PC-9 (cell line): ENCODE data around the gene YWHAB. TPM values are rescaled to one million over a fixed set of nuclear protein-coding genes. Genes with fewer than 3 reads are reported as not detected.

Experiments
- BruUV-seq: library from RNA; stranded (reverse); fragments of 400-500 nt; replicated peaks from 2 replicates; lab custom pipeline; 2021; lab: Mats Ljungman, UMichigan
- CTCF ChIA-PET: fragments of 300-600 bp; sonication (Branson Sonifier 250); formaldehyde crosslinking; loops from one replicate; lab custom pipeline; 2022; ENCODE audit warnings: antibody characterized with exemption; lab: Charles Lee
- POLR2A ChIA-PET: fragments of 300-600 bp; sonication (Branson Sonifier 250); formaldehyde crosslinking; loops from one replicate; lab custom pipeline; 2022; ENCODE audit warnings: antibody characterized with exemption; ENCODE audit not compliant: unreplicated experiment; lab: Charles Lee
- DNase-seq, 2 experiments: peaks; one replicate each; pipeline versions ENCODE4 v3.0.0 to v3.0.0-alpha.2; 2015 to 2022; ENCODE audit warnings: mixed read lengths in 1 of 2
- H2AFZ ChIP-seq: fragments of 200-600 bp; sonication (generic); 2 replicates; pipeline ENCODE4 v1.8.1; 2017; ENCODE audit warnings: antibody characterized with exemption
- H3F3A ChIP-seq: fragments of 200-600 bp; sonication (generic); 2 replicates; pipeline ENCODE4 v1.8.1; 2017; ENCODE audit warnings: antibody characterized with exemption, mild to moderate bottlenecking, low read depth; ENCODE audit not compliant: insufficient read depth
- H3K27ac ChIP-seq: fragments of 200-600 bp; sonication (generic); 2 replicates; pipeline ENCODE4 v1.6.1; 2016; ENCODE audit warnings: mixed run types
- H3K27me3 ChIP-seq: fragments of 200-600 bp; sonication (generic); 2 replicates; pipeline ENCODE4 v1.6.1; 2016; ENCODE audit warnings: low read depth, mixed run types; ENCODE audit not compliant: insufficient read depth
- H3K36me3 ChIP-seq: fragments of 200-600 bp; sonication (generic); 2 replicates; pipeline ENCODE4 v1.6.1; 2016; ENCODE audit warnings: low read depth, mixed run types
- H3K4me1 ChIP-seq: fragments of 200-600 bp; sonication (generic); replicated peaks from 2 replicates; pipeline ENCODE4 v1.6.1; 2016; ENCODE audit warnings: mixed run types; ENCODE audit not compliant: insufficient read depth
- H3K4me2 ChIP-seq: fragments of 200-600 bp; sonication (generic); 2 replicates; pipeline ENCODE4 v1.6.1; 2017; ENCODE audit warnings: mixed run types
- H3K4me3 ChIP-seq: fragments of 200-600 bp; sonication (generic); 2 replicates; pipeline ENCODE4 v1.6.1; 2016; ENCODE audit warnings: mixed run types
- H3K79me2 ChIP-seq: fragments of 200-600 bp; sonication (generic); 2 replicates; pipeline ENCODE4 v1.6.1; 2017; ENCODE audit warnings: low read depth, mixed run types
- H3K9me2 ChIP-seq: fragments of 200-600 bp; sonication (generic); 2 replicates; pipeline ENCODE4 v1.8.1; 2017; ENCODE audit warnings: mild to moderate bottlenecking; ENCODE audit not compliant: insufficient read depth
- H3K9me3 ChIP-seq: fragments of 200-600 bp; sonication (generic); 2 replicates; pipeline ENCODE4 v1.8.1; 2016; ENCODE audit warnings: low read depth; ENCODE audit not compliant: insufficient read depth
- H4K20me1 ChIP-seq: fragments of 200-600 bp; sonication (generic); 2 replicates; pipeline ENCODE4 v1.8.1; 2017; ENCODE audit not compliant: insufficient read depth
- EZH2 ChIP-seq: fragments of 200-600 bp; sonication (generic); IDR thresholded peaks from 2 replicates; pipeline ENCODE4 v1.8.0; 2017; ENCODE audit warnings: antibody characterized with exemption, low read depth
- intact Hi-C: fragments of 100-400 bp; cut with micrococcal nuclease; formaldehyde crosslinking; loops from one replicate; pipeline ENCODE4 v1.10.0; 2022; ENCODE audit not compliant: unreplicated experiment
- total RNA-seq: library from RNA; stranded (reverse); gene quantifications from 2 replicates; pipeline ENCODE4 v1.2.3, GENCODE V29; 2021
- TF ChIP-seq, protein P1 (sequence below): fragments of 200-600 bp; sonication (generic); conservative IDR thresholded peaks from 2 replicates; pipeline ENCODE4 v1.6.1; 2017; ENCODE audit warnings: mixed run types, antibody characterized with exemption, mild to moderate bottlenecking, moderate library complexity

Gene YWHAB
- total RNA-seq, 1 experiment from 2014 or later = 249 TPM

DNA sequence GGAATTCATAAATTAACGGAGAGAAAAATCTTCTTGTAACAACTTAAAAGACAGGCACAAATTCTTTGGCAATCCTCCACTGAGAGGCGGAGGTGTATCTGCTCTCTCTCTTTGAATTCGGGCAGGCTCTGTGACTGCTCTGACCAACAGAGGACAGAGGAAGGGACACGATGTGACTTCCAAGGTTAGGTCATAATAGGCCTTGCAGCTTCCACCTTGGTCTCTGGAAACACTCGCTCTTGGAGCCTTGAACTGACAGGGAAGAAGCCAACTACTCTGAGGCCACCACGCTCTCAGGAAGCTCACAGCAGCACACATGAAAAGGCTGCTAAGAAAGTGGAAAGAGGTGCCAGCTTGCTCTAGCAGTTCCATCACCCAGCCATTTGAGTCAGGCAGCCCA, 59.8 kb downstream of the YWHAB start:
- ChIA-PET POLR2A (no interaction called here), CTCF (no interaction called here)
- H3K9me2 ChIP-seq = no peaks in the 10 kb centered on the region
- H3F3A ChIP-seq = peaks cover 13% of the 10 kb centered on the region; the same call in 1 of the 2 replicates
- H3K4me1 ChIP-seq = no peaks in the 10 kb centered on the region
- TF ChIP-seq, protein P1, sequence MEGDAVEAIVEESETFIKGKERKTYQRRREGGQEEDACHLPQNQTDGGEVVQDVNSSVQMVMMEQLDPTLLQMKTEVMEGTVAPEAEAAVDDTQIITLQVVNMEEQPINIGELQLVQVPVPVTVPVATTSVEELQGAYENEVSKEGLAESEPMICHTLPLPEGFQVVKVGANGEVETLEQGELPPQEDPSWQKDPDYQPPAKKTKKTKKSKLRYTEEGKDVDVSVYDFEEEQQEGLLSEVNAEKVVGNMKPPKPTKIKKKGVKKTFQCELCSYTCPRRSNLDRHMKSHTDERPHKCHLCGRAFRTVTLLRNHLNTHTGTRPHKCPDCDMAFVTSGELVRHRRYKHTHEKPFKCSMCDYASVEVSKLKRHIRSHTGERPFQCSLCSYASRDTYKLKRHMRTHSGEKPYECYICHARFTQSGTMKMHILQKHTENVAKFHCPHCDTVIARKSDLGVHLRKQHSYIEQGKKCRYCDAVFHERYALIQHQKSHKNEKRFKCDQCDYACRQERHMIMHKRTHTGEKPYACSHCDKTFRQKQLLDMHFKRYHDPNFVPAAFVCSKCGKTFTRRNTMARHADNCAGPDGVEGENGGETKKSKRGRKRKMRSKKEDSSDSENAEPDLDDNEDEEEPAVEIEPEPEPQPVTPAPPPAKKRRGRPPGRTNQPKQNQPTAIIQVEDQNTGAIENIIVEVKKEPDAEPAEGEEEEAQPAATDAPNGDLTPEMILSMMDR = no peak
- no peak for TF ChIP-seq EZH2
- intact Hi-C loops = no loop called here
- BruUV-seq = no TSS peak
- H3K27ac ChIP-seq = no peak overlapping the region
- H3K27me3 ChIP-seq = no peaks in the 10 kb centered on the region
- no peak overlapping the region for H3K4me2 ChIP-seq
- H3K4me3 ChIP-seq = no peak overlapping the region
- peaks cover 46% of the 10 kb centered on the region for H3K36me3 ChIP-seq
- DNase-seq = no peak
- H2AFZ ChIP-seq = no peak overlapping the region
- H3K9me3 ChIP-seq = no peaks in the 10 kb centered on the region
- H4K20me1 ChIP-seq = peaks cover 6% of the 10 kb centered on the region; the same call in 1 of the 2 replicates
- no peaks in the 10 kb centered on the region for H3K79me2 ChIP-seq

DNA sequence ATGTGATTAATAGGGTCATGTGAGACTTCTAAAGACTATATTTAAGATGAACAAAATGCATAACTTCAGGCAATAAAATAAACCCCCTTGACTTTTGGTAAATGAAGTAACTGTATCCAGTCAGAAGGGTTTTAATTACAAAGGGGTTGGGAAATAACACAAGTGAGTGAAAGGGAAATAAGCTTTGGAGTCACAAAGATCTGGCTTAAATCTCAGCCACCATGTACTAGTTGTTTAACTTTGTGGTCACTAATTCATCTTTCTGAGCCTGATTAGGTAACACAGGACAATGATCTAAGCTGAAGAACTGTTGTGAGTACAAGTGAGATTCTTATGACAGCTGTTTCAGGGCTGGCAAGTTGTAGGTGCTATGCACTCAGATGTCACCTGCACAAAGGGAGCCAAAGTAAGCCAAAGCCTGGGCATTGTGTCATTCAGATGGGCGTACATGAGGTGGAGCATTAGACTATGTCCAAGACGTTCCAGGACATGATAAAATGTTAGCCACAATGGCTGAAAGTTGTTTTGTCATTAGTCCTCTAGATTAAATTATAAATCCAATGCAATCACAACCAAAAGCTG, 60.9 kb downstream of the YWHAB start:
- peaks cover 51% of the 10 kb centered on the region for H3K36me3 ChIP-seq
- peaks cover 6% of the 10 kb centered on the region; the same call in 1 of the 2 replicates for H4K20me1 ChIP-seq
- H3K4me1 ChIP-seq = no peaks in the 10 kb centered on the region
- TF ChIP-seq, protein P1 = no peak
- no peak for TF ChIP-seq EZH2
- H3K9me3 ChIP-seq = no peaks in the 10 kb centered on the region
- H3F3A ChIP-seq = peaks cover 15% of the 10 kb centered on the region; the same call in 1 of the 2 replicates
- H3K27ac ChIP-seq = no peak overlapping the region
- H3K4me2 ChIP-seq = no peak overlapping the region
- CTCF ChIA-PET = no interaction called here
- H3K27me3 ChIP-seq = no peaks in the 10 kb centered on the region
- intact Hi-C loops = no loop called here
- H3K4me3 ChIP-seq = no peak overlapping the region
- H2AFZ ChIP-seq = no peak overlapping the region
- POLR2A ChIA-PET = interaction anchor here (0.6 to 0.7 kb wide), 4 partner anchors 16 to 275 kb away, joined by 3 to 7 read pairs (median 4); partner anchors contain the start of gene PABPC1L
- BruUV-seq = no TSS peak
- H3K79me2 ChIP-seq = no peaks in the 10 kb centered on the region
- no peaks in the 10 kb centered on the region for H3K9me2 ChIP-seq
- no peak for DNase-seq

DNA sequence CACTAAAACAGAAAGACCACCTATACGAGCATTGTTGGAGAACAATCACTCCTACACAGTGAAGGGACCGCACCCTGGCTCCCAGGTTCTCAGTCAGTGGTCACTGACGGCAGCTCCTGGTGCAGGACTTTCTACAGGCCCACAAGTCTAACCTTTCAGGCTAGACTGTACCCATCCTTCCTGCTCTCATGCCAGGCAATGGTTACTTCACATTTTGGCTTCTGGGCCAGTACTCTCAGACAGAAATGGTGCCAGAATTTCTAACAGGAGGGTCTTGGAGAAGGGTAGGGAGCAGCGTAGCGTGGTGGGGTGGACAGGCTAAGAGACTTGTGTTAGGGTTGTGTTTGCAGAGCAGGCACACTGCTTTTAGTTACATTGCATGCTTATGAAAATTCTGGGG, 62.6 kb downstream of the YWHAB start:
- TF ChIP-seq EZH2 = no peak
- TF ChIP-seq, protein P1 = no peak
- Histone ChIP-seq H3F3A (peaks cover 26% of the 10 kb centered on the region; the same call in 1 of the 2 replicates), H2AFZ (no peak overlapping the region), H3K4me1 (no peaks in the 10 kb centered on the region), H4K20me1 (peaks cover 6% of the 10 kb centered on the region; the same call in 1 of the 2 replicates), H3K27ac (no peak overlapping the region), H3K79me2 (no peaks in the 10 kb centered on the region), H3K36me3 (peaks cover 59% of the 10 kb centered on the region), H3K27me3 (no peaks in the 10 kb centered on the region), H3K9me2 (no peaks in the 10 kb centered on the region), H3K9me3 (no peaks in the 10 kb centered on the region), H3K4me3 (no peak overlapping the region), H3K4me2 (no peak overlapping the region)
- no TSS peak for BruUV-seq
- ChIA-PET CTCF (no interaction called here), POLR2A (no interaction called here)
- DNase-seq = no peak
- intact Hi-C loops = no loop called here
